Stomach (tissue), 4 donors: Measurements from ENCODE around the gene AREL1.

Experiments used
- EP300 ChIP-seq: sonication (generic); formaldehyde crosslinking; IDR thresholded peaks from one replicate; pipeline ENCODE4 v1.6.1; 2017; ENCODE audit warnings: antibody characterized with exemption
- POLR2A ChIP-seq, 4 donors: fragments of 450-650 bp; IDR thresholded peaks; one replicate each; pipeline ENCODE4 v1.6.1; 2016; ENCODE audit warnings: antibody characterized with exemption in 4 of 4, control low read depth in 2 of 4, mild to moderate bottlenecking in 1 of 4, moderate library complexity in 1 of 4
- TF ChIP-seq, protein P1 (sequence below), 7 experiments: fragments of 450-650 bp in 4 of 7; fragments of 200-600 bp in 3 of 7; sonication (generic) in 3 of 7; IDR thresholded peaks; one replicate each; pipeline ENCODE4 v1.5.1; 2016 to 2019; ENCODE audit warnings: antibody characterized with exemption in 7 of 7, control low read depth in 2 of 7, mild to moderate bottlenecking in 1 of 7

DNA sequence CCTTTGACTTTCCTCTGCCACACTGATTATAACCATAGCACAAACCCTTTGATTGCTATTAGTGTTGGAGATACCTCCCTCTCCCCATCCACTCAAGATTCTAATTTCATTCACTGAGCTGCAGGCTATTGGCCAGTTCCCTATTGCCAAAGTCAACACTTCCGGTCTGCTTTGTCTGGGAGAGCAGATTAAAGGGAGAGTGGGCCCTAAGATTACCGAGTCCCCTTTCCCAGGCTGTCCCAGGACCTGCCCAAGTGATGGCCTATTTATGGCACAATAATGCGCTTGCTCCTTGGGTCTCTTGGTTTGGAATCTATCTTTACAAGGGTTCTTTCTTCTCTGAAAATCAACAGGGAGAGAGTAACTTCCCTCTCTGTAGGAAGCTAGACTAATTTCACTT is 57.9 kb downstream of the AREL1 start:
- TF ChIP-seq, protein P1, sequence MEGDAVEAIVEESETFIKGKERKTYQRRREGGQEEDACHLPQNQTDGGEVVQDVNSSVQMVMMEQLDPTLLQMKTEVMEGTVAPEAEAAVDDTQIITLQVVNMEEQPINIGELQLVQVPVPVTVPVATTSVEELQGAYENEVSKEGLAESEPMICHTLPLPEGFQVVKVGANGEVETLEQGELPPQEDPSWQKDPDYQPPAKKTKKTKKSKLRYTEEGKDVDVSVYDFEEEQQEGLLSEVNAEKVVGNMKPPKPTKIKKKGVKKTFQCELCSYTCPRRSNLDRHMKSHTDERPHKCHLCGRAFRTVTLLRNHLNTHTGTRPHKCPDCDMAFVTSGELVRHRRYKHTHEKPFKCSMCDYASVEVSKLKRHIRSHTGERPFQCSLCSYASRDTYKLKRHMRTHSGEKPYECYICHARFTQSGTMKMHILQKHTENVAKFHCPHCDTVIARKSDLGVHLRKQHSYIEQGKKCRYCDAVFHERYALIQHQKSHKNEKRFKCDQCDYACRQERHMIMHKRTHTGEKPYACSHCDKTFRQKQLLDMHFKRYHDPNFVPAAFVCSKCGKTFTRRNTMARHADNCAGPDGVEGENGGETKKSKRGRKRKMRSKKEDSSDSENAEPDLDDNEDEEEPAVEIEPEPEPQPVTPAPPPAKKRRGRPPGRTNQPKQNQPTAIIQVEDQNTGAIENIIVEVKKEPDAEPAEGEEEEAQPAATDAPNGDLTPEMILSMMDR (IDR thresholded peaks at IDR 0.05): no peak
- no peak for TF ChIP-seq EP300
- TF ChIP-seq POLR2A (IDR thresholded peaks at IDR 0.05): no peak
